ENCODE results near the gene POLR2A. TPM values are rescaled to one million over a fixed set of nuclear protein-coding genes. Genes with fewer than 3 reads are reported as not detected.

Gene POLR2A
- total and polyA plus RNA-seq, 2 of the 13 experiments (the other 11 are each of a cell fraction or from before 2014, with no cell fraction given), result 17.8 to 18.3 TPM

- TF ChIP-seq ZFP36 (IDR thresholded peaks at IDR 0.05; ENCODE audit: borderline replicate concordance, low read depth, low read length, partially characterized antibody) (no peak), TRIM22 (IDR thresholded peaks at IDR 0.05) (no peak), HOXD1 (CRISPR knock-in tag; IDR thresholded peaks at IDR 0.05) (0 out of 2 replicates have a peak, but pooled peaks have one; percentile 7), ZBTB1 (CRISPR knock-in tag; IDR thresholded peaks at IDR 0.05; ENCODE audit: borderline replicate concordance) (no peak), ZNF468 (CRISPR knock-in tag; IDR thresholded peaks at IDR 0.05) (no peak), RFX1 (IDR thresholded peaks at IDR 0.05) (no peak), GMEB2 (CRISPR knock-in tag; IDR thresholded peaks at IDR 0.05; ENCODE audit: low read depth) (no peak), MBD4 (IDR thresholded peaks at IDR 0.05; ENCODE audit: borderline replicate concordance, low read length) (no peak), KDM5B (CRISPR knock-in tag; IDR thresholded peaks at IDR 0.05; ENCODE audit: borderline replicate concordance) (peak; percentile 27; the same call in 1 of the 2 replicates), ZNF563 (CRISPR knock-in tag; IDR thresholded peaks at IDR 0.05) (0 out of 2 replicates have a peak, but pooled peaks have one; percentile 33), KAT7 (CRISPR knock-in tag; IDR thresholded peaks at IDR 0.05; ENCODE audit: borderline replicate concordance) (no peak), MAX (IDR thresholded peaks at IDR 0.05) (no peak; the same call in 1 of the 2 replicates), MYC (CRISPR knock-in tag; IDR thresholded peaks at IDR 0.05; ENCODE audit: borderline replicate concordance) (no peak; the same call in 1 of the 2 replicates), HHEX (CRISPR knock-in tag; IDR thresholded peaks at IDR 0.05) (no peak), EED (CRISPR knock-in tag; IDR thresholded peaks at IDR 0.05) (no peak), ZNF326 (CRISPR knock-in tag; IDR thresholded peaks at IDR 0.05; ENCODE audit: borderline replicate concordance) (no peak), FOXO4 (CRISPR knock-in tag; conservative IDR thresholded peaks at IDR 0.05) (no peak), NFKB2 (CRISPR knock-in tag; IDR thresholded peaks at IDR 0.05; ENCODE audit: borderline replicate concordance) (peak; percentile 9; the same call in 1 of the 2 replicates), FOXP4 (CRISPR knock-in tag; IDR thresholded peaks at IDR 0.05) (no peak), DRAP1 (CRISPR knock-in tag; IDR thresholded peaks at IDR 0.05) (no peak), JUND (CRISPR knock-in tag; IDR thresholded peaks at IDR 0.05) (no peak), ZNF672 (CRISPR knock-in tag; IDR thresholded peaks at IDR 0.05) (no peak)
Observed at GRCh38 chr17:7435676-7436555, 48.2 kb upstream of the POLR2A start (continued).

Data from HepG2 (cell line).